ENCODE results near the gene RABGAP1L.
"Not testable (repeated sequence)": the region's sequence is repeated elsewhere in the genome, so short reads cannot be mapped to it uniquely, and the experiment has no call there.

The RABGAP1L gene

GRCh38 chr1:174777262-174777661 lies 617.9 kb downstream of the RABGAP1L start:
- no peak for FAIRE-seq

DNA sequence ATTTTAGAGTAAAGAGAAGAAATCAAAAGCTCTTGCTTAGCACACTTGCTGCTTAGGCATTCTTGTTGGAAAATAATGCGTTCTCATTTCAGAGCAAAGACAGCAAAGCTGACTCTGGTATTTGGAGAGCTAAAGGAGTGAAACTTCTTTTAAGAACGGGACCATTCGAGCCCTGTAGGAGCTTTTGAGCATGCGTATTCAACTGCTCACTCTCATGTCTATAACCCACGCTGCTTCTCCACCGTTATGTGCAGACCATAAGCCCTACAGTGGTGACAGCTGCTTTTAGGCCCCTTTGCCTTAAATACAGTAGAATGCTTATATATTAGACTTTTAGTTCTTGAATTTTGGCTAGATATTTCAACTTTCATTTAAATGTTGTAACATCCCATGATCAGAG lies 626.2 kb downstream of the RABGAP1L start:
- no peak for FAIRE-seq

- no peak for FAIRE-seq
Observed at GRCh38 chr1:174786358-174786757, 627.0 kb downstream of the RABGAP1L start.

- FAIRE-seq: no peak
Observed at GRCh38 chr1:174786760-174787159, 627.4 kb downstream of the RABGAP1L start.

DNA sequence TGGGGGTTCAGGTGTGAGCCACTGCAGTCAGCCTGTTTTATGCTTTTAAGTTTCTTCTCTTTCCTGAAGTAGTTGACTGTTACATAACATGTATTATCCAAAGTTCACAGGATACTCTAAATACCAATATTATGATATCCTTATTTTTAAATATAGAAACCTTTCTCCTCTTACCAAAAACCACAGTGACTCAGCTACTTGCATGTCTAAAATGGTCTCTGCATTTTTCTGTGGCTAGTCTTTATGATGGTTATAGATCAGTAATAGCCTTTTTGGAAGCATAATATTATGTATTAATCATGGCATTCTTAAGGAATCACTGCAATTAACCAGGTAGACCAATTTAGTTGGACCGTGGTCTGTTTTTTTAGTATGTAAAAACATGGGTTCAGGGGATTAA lies 629.7 kb downstream of the RABGAP1L start:
- FAIRE-seq: no peak

DNA sequence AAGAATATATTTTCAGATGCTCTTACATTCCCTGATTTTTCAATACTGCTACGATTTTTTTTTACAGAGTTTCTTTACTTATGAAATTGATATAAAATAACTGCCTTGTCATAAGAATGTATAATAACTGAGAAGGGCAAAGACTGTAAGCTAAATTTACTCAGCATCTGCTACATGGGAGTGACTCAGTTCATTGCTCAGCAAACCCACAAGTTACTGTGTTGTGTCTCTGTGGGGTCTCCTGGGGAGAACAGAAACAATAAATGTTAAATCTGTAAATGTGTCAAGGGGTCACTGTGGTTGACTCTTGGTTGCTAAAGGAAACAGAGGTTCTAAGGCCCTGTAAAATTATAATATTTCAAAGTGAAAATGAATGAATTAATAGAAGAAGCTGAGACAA lies 630.1 kb downstream of the RABGAP1L start:
- no peak for FAIRE-seq

DNA sequence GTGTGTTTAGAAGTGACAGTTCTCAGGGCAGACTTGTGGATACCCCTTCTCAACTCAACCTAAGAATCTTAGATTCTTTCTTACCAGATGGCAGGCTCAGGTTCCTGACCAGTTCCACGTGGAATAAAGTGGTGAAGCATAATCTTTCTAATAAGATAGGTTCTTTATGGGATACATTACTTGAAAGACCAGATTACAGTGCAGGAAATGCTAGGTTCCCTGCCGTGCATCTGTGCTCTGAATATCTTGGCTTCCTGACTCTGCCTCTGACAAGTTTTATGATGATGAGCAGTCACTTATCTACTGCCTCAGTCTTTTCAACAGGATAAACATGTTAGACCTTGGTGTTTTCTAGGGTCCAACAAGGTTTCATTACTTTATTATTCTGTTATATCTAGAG lies 632.5 kb downstream of the RABGAP1L start:
- FAIRE-seq: no peak

- FAIRE-seq: no peak
Observed at GRCh38 chr1:174794861-174795260, 635.5 kb downstream of the RABGAP1L start.

DNA sequence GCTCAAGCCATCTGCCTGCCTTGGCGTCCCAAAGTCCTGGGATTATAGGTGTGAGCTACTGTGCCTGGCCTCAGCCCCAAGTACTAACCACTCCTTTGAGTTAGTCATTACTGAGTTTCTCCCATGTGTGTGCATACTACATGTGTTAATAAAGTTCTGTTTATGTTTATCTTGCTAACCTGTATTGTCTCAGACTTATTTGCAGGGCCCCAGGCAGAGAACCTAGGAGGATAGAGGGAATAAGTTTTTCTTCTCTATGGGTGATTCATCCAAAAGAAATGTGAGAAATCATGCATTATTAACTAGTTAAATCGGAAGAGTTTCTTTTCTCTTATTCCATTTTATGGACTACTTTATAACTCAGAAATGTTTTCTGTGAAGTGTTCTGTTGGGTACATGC lies 636.5 kb downstream of the RABGAP1L start:
- FAIRE-seq: no peak

DNA sequence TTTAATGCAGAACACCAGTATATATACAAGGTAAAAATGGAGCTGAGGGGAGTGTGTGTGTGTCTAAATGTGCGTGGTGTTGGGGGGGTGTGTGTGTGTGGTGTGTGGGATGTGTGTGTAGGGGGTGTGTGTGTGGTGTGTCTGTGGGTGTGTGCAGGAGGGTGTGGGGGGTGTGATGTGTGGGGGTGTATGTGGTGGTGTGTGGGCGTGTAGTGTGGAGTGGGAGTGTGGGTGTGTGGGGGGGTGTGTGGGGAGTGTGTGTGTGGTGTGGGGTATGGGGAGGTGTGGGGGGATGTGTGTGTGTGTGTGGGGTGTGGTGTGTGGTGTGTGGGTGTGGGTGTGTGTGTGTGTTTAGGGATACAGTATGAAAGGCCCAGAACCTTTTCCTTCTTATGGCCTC lies 638.1 kb downstream of the RABGAP1L start:
- FAIRE-seq: no peak

DNA sequence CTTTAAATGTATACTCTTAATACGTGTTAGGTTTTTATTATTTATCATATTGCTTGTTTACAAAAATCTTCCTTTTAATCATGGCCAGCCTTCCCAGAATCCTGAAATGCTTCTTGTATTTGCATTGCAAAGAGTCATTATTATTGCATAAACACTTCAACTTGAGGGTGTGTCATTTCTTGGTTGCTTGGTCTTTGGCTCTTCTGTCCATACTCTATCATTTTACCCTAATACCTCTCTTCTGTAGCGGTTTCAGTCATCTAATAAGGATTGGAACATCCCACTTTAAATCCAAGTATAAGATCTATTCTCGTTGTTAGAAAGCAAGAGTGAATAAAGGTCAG lies 639.8 kb downstream of the RABGAP1L start:
- no peak for FAIRE-seq

DNA sequence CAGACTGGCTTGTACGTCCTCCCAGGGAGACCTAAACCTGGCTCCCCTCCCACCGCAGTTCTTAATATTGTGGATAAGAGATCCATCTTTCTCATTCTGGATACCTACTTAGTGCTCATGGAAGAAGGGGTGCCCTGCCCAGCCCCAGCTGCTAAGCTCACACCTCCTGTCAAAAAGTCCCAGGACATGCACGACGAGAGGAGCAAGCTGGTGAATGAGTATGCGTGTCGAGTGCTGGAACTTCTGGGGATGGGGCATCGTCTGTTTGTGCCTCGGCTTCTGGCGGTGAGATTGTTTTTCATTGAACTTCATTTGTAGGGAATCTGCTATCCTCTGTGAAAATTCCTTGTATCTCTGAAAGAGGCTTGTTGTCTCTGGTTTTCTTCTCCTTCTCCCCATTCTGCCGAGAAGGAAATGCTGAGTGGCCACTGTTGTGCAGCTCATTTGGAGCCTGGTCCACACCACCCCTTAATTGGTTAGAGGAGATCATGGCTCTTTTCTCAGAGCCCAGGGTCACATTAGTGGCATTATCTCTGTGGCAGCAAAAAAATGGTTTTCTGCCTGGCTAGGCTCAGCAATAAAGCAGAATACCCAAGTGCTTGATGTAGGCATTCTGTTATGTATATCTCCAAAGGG lies 641.0 kb downstream of the RABGAP1L start:
- FAIRE-seq: no peak

DNA sequence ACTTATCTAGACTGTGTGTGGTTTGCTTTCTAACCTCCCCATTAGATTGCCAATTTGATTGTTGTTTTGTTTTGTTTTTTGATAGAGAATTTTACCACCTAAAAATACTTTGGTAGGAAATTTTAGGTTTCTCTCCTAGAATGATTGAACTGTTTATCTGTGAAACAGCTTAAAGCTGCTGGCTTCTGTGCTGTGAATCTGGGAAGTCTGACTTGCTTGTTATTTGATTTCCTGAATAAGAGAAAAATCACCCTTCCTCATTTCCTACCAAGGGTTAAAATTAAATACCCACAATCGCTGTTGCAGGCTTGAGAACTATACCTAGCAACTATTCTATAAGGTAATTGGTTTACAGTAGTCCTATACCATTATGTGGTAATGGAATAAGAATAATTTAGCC lies 641.6 kb downstream of the RABGAP1L start:
- FAIRE-seq: no peak

- no peak for FAIRE-seq
Observed at GRCh38 chr1:174809755-174810280, 650.5 kb downstream of the RABGAP1L start.

DNA sequence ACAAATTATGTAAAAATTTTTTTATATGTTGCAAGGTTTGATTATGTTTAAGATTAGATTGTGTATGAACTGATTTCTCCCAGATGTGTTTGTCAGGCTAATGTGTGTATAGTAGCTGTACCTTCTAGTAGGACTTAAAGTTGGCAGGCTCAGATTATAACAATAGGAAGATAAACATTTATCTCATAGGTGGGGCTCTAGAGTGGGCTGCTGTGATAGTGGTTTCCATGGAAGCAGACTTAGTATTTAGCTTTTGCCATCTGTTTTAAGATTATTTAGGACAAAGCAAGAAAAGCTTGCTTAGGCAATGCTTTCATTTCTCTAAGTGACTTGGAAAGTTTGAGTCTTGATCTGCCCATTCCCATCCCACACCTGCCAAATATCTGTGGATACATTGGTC lies 652.7 kb downstream of the RABGAP1L start:
- FAIRE-seq: no peak

GRCh38 chr1:174812656-174813055 lies 653.3 kb downstream of the RABGAP1L start:
- no peak for FAIRE-seq

DNA sequence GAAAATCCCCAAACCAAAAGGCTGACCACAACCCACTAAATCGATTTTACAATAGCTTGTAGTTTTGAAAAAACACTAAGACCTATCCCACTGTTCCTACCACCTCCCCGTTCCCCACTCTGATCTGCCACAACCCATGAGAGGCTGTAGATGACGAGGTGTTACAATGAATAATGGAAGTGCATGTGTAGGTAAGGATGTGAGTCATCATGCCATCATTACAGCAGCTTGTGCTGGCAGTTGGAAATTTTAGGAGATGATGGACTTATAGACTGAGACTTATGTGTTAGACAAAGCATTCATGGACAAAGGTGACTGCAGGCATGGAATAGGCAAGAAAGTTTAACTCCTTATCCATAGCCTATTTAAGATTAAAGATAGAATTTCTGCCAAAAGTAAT lies 655.7 kb downstream of the RABGAP1L start:
- FAIRE-seq: no peak

GRCh38 chr1:174815474-174815908 lies 656.2 kb downstream of the RABGAP1L start:
- no peak for FAIRE-seq

- FAIRE-seq: not testable (repeated sequence)
Observed at GRCh38 chr1:174816621-174817020, 657.3 kb downstream of the RABGAP1L start.

- FAIRE-seq: no peak
Observed at GRCh38 chr1:174818014-174818616, 658.8 kb downstream of the RABGAP1L start.

DNA sequence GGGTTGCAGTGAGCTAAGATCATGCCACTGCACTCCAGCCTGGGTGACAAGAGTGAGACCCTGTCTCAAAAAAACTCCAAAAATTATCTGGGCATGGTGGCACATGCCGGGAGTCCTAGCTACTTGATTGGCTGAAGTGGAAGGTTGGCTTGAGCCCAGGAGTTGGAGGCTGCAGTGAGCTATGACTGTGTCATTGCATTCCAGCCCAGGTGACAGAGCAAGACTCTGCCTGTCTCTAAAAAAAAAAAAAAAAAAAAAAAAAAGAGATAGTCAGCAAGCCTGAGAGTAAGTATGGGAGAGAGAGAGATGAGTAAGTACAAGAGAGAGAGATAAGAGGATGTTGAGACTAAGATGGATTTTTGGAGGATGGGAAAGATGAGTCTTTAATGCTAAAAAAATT lies 659.6 kb downstream of the RABGAP1L start:
- no peak for FAIRE-seq

- FAIRE-seq: no peak
Observed at GRCh38 chr1:174819596-174819995, 660.3 kb downstream of the RABGAP1L start.

GRCh38 chr1:174825127-174825526 lies 665.8 kb downstream of the RABGAP1L start:
- FAIRE-seq: no peak

GRCh38 chr1:174825806-174826205 lies 666.5 kb downstream of the RABGAP1L start:
- FAIRE-seq: no peak

- FAIRE-seq: no peak
Observed at GRCh38 chr1:174828264-174828663, 668.9 kb downstream of the RABGAP1L start.

Data from colon (tissue), 2 donors.